GM12891 (cell line): Measurements from ENCODE around the gene ALPK3.

Experiments
- POLR2AphosphoS5 ChIP-seq: IDR thresholded peaks from 2 replicates; pipeline ENCODE4 v1.6.1; 2011; ENCODE audit warnings: low read depth, low read length, control low read depth
- TAF1 ChIP-seq: IDR thresholded peaks from 2 replicates; pipeline ENCODE4 v1.6.1; 2011; ENCODE audit warnings: low read depth, low read length, control low read depth

DNA sequence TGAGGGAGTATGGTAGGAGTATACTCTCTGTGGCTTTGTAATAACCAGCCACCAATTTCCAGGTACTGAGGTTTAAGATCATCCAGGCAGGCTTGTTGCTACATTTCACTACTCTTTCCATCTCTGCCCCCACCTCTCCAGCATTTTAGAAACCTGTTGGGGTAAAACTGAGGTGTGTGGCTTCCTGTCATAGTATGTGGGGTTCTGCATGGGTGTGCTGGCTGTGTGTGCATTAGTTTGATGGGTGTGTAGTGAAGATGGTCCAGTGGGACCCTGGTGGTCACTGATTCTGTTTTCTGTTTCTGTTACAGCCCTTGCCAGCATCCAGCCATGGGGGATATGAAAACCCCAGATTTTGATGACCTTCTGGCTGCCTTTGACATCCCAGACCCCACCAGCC, 34.8 kb upstream of the ALPK3 start:
- TF ChIP-seq POLR2AphosphoS5 (no peak), TAF1 (no peak)
